ENCODE results near the gene STIL.

- TF ChIP-seq POLR2A (IDR thresholded peaks at IDR 0.05; ENCODE audit: low read length), result peak; percentile 9
- no peak for TF ChIP-seq GATA1 (IDR thresholded peaks at IDR 0.05; ENCODE audit: low read depth, low read length)
Measured at GRCh38 chr1:47216278-47217059, 97.5 kb downstream of the STIL start.

Data from erythroblast (primary cell).